ENCODE data around the gene CXorf49B. TPM values are rescaled to one million over a fixed set of nuclear protein-coding genes. Genes with fewer than 3 reads are reported as not detected.

CXorf49B gene
- total RNA-seq = not detected in 2 replicates

GRCh38 chrX:71763049-71763448 lies at the start of gene CXorf49B:
Gene CXorf49B, plus strand, starts transcription at chrX:71763349. Its CDS starts 75 bp downstream, at chrX:71763424.

GRCh38 chrX:71718185-71718584 lies 45.0 kb upstream of the CXorf49B start, which contains the start of gene CXorf49:
Gene CXorf49, minus strand, starts transcription at chrX:71718285. Its CDS starts 134 bp downstream, at chrX:71718151.

Other genes with a start within 250 kb of the CXorf49B start
- 25.5 and 51.7 TPM in 2 replicates for gene OGT, start 230.2 kb upstream of the CXorf49B start, total RNA-seq
- gene GCNA, start 184.9 kb upstream of the CXorf49B start, total RNA-seq = 0.26 and 4.2 TPM in 2 replicates
- not detected in 2 replicates for gene CXCR3, start 144.8 kb upstream of the CXorf49B start, total RNA-seq
- gene CXorf49, start 45.1 kb upstream of the CXorf49B start, total RNA-seq = not detected in 2 replicates
- 0.32 and 0.78 TPM in 2 replicates for gene NHSL2, start 147.5 kb downstream of the CXorf49B start, total RNA-seq

Measured in epithelial cell of alveolus of lung (primary cell).